Hematopoietic multipotent progenitor cell treated with erythropoietin and hydrocortisone succinate and interleukin-3 and kit ligand, for 4 days (in vitro differentiated cells): ENCODE results near the gene SLC39A11.
"Not testable (repeated sequence)": the region's sequence is repeated elsewhere in the genome, so short reads cannot be mapped to it uniquely, and the experiment has no call there.

Source experiments
- DNase-seq: peaks from one replicate; pipeline ENCODE4 v3.0.0-alpha.2; 2015

SLC39A11 gene

GRCh38 chr17:72861811-72862210, 230.7 kb downstream of the SLC39A11 start:
- no peak for DNase-seq

- DNase-seq = no peak
These were observed 231.7 kb downstream of the SLC39A11 start for GRCh38 chr17:72860778-72861177.

GRCh38 chr17:72858826-72859495, 233.5 kb downstream of the SLC39A11 start:
- DNase-seq = no peak

- no peak for DNase-seq
These were observed 238.8 kb downstream of the SLC39A11 start for GRCh38 chr17:72853440-72854415.

- no peak for DNase-seq
These were observed 240.1 kb downstream of the SLC39A11 start for GRCh38 chr17:72852277-72852938.

- no peak for DNase-seq
These were observed 241.9 kb downstream of the SLC39A11 start for GRCh38 chr17:72850410-72851118.

GRCh38 chr17:72846399-72846798, 246.1 kb downstream of the SLC39A11 start:
- no peak for DNase-seq

GRCh38 chr17:72843591-72843990, 248.9 kb downstream of the SLC39A11 start:
- DNase-seq = peak; percentile 19

GRCh38 chr17:72840019-72840418, 252.5 kb downstream of the SLC39A11 start:
- DNase-seq = no peak

GRCh38 chr17:72839131-72839725, 253.3 kb downstream of the SLC39A11 start:
- no peak for DNase-seq

GRCh38 chr17:72838581-72838980, 253.9 kb downstream of the SLC39A11 start:
- no peak for DNase-seq

GRCh38 chr17:72838068-72838467, 254.4 kb downstream of the SLC39A11 start:
- peak; percentile 41 for DNase-seq

- no peak for DNase-seq
These were observed 255.2 kb downstream of the SLC39A11 start for GRCh38 chr17:72837335-72837734.

- no peak for DNase-seq
These were observed 259.2 kb downstream of the SLC39A11 start for GRCh38 chr17:72833128-72833765.

GRCh38 chr17:72832306-72832705, 260.2 kb downstream of the SLC39A11 start:
- no peak for DNase-seq

GRCh38 chr17:72829883-72830282, 262.6 kb downstream of the SLC39A11 start:
- DNase-seq = no peak

GRCh38 chr17:72826602-72827001, 265.9 kb downstream of the SLC39A11 start:
- DNase-seq = no peak

GRCh38 chr17:72826059-72826458, 266.4 kb downstream of the SLC39A11 start:
- DNase-seq = peak; percentile 20

- DNase-seq = no peak
These were observed 267.3 kb downstream of the SLC39A11 start for GRCh38 chr17:72825218-72825617.

GRCh38 chr17:72824267-72824666, 268.2 kb downstream of the SLC39A11 start:
- not testable (repeated sequence) for DNase-seq

- no peak for DNase-seq
These were observed 270.0 kb downstream of the SLC39A11 start for GRCh38 chr17:72822358-72823023.
